ENCODE data around the gene NAA10.

DNA sequence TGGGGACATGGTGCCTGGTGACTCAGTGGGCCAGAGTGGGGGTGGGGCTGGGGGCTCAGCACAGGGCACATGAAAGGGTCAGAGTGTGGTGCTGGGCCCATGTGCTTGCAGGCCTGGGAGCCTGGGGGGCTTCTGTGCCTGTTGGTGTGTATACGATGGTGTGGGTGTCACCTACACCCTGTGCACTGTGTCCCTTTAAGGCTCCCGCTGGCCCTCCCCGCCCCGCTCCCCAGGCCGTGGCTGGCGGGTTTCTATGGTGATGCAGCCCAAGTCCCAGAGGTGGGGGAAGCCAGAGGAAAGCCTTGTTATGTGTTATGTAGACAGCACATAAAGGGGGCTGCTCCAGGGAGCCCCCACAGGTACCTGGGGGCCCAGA lies 54.4 kb downstream of the NAA10 start:
- TF ChIP-seq, protein P1, sequence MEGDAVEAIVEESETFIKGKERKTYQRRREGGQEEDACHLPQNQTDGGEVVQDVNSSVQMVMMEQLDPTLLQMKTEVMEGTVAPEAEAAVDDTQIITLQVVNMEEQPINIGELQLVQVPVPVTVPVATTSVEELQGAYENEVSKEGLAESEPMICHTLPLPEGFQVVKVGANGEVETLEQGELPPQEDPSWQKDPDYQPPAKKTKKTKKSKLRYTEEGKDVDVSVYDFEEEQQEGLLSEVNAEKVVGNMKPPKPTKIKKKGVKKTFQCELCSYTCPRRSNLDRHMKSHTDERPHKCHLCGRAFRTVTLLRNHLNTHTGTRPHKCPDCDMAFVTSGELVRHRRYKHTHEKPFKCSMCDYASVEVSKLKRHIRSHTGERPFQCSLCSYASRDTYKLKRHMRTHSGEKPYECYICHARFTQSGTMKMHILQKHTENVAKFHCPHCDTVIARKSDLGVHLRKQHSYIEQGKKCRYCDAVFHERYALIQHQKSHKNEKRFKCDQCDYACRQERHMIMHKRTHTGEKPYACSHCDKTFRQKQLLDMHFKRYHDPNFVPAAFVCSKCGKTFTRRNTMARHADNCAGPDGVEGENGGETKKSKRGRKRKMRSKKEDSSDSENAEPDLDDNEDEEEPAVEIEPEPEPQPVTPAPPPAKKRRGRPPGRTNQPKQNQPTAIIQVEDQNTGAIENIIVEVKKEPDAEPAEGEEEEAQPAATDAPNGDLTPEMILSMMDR (IDR thresholded peaks at IDR 0.05) = no peak
- TF ChIP-seq POLR2A (IDR thresholded peaks at IDR 0.05; ENCODE audit: low read depth) = no peak
- no peak for TF ChIP-seq EP300 (IDR thresholded peaks at IDR 0.05)

All from esophagus muscularis mucosa (tissue), 4 donors.